Neural progenitor cell (in vitro differentiated cells): ENCODE measurements around the gene LRRC4B.

Experiments
- CTCF ChIP-seq: fragments of 200-600 bp; sonication (generic); IDR thresholded peaks from 2 replicates; pipeline ENCODE4 v1.5.1; 2017; ENCODE audit warnings: antibody characterized with exemption, mild to moderate bottlenecking
- EZH2 ChIP-seq: fragments of 200-600 bp; sonication (generic); IDR thresholded peaks from 2 replicates; pipeline ENCODE4 v1.6.1; 2017; ENCODE audit warnings: antibody characterized with exemption, mild to moderate bottlenecking, moderate library complexity
- EZH2phosphoT487 ChIP-seq: fragments of 200-600 bp; sonication (generic); IDR thresholded peaks from 2 replicates; pipeline ENCODE4 v1.6.1; 2017; ENCODE audit warnings: antibody characterized with exemption

- no peak for TF ChIP-seq CTCF
- no peak for TF ChIP-seq EZH2phosphoT487
- TF ChIP-seq EZH2: no peak
Observed at GRCh38 chr19:50551034-50551714, 17.1 kb downstream of the LRRC4B start.
